Suppressor macrophage (primary cell): Measurements from ENCODE around the gene GOLGA1.

ENCODE experiments used
- DNase-seq, 4 experiments: peaks; one replicate each; pipeline ENCODE4 v3.0.0-alpha.2; 2020 to 2022

The GOLGA1 gene

GRCh38 chr9:124831642-124832364 is 109.1 kb downstream of the GOLGA1 start:
- peak in 3 of 4 experiments; percentile 25 to 40 (median 29) for DNase-seq

- DNase-seq = no peak
These were observed 110.3 kb downstream of the GOLGA1 start for GRCh38 chr9:124830593-124830992.

- no peak for DNase-seq
These were observed 111.6 kb downstream of the GOLGA1 start for GRCh38 chr9:124829334-124829669.

- no peak for DNase-seq
These were observed 112.2 kb downstream of the GOLGA1 start for GRCh38 chr9:124828489-124829333.
